ENCODE data around the gene PRKCA.

The PRKCA gene

GRCh38 chr17:66819466-66819865 lies 517.1 kb downstream of the PRKCA start:
- no peak for TF ChIP-seq GATA1 (IDR thresholded peaks at IDR 0.05; ENCODE audit: low read depth, low read length)
- no peak for DNase-seq

DNA sequence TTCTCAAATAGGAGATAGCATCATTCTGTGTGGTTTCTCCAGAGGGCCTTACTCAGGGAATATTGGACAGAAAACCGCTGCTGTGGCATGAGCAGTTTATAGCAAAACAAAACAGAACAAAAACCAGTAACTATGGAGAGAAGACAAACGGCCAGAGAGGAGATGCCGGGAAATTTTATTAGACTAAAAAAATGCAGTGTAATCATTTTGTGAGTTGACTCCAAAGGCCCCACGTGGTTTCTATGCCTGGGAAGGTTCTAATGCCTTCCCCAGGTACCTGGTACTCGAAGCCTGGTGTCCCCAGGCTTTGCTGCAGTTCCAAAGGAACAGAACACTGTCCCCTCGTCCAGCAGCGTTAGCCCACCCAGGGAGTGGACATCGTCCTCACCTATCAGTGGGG lies 519.6 kb downstream of the PRKCA start:
- no peak for TF ChIP-seq POLR2A (IDR thresholded peaks at IDR 0.05; ENCODE audit: low read length)
- TF ChIP-seq GATA1 (IDR thresholded peaks at IDR 0.05; ENCODE audit: low read depth, low read length), result no peak
- DNase-seq, result no peak

- no peak for TF ChIP-seq GATA1 (IDR thresholded peaks at IDR 0.05; ENCODE audit: low read depth, low read length)
- no peak for TF ChIP-seq POLR2A (IDR thresholded peaks at IDR 0.05; ENCODE audit: low read length)
These were observed 524.4 kb downstream of the PRKCA start for GRCh38 chr17:66826856-66827255.

DNA sequence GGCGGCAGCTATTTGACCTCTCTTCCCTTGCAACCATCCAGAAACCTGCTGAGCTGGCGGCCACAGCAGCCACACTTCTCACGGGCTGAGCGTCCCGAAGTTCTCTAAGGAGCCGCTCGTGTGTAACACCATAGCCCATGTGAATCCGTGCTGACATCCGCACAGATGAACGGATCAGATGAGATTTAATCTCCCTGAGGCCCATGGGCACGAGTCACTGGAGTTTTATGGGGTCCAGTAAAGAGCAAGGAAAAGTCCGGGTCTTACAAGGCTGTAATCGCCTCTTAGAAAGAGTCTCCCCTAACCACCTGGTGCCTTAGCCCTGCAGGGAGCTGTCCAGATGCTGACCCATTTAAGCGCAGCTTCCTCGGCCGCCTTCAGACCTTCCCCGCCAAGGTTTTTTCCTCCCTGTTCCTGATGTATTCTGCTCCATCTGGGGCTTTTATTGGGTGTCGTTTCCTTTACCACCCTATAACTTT lies 527.0 kb downstream of the PRKCA start:
- no peak for TF ChIP-seq POLR2A (IDR thresholded peaks at IDR 0.05; ENCODE audit: low read length)
- no peak for TF ChIP-seq GATA1 (IDR thresholded peaks at IDR 0.05; ENCODE audit: low read depth, low read length)
- peak; percentile 24 to 28 for DNase-seq

More at GRCh38 chr17:66826856-66827255, 524.4 kb downstream of the PRKCA start:
- DNase-seq, result no peak

- no peak for TF ChIP-seq POLR2A (IDR thresholded peaks at IDR 0.05; ENCODE audit: low read length)
- no peak for TF ChIP-seq GATA1 (IDR thresholded peaks at IDR 0.05; ENCODE audit: low read depth, low read length)
- DNase-seq, result no peak
These were observed 527.5 kb downstream of the PRKCA start for GRCh38 chr17:66829883-66830282.

GRCh38 chr17:66830451-66830850 lies 528.0 kb downstream of the PRKCA start:
- no peak for DNase-seq
- no peak for TF ChIP-seq POLR2A (IDR thresholded peaks at IDR 0.05; ENCODE audit: low read length)
- no peak for TF ChIP-seq GATA1 (IDR thresholded peaks at IDR 0.05; ENCODE audit: low read depth, low read length)

- no peak for TF ChIP-seq POLR2A (IDR thresholded peaks at IDR 0.05; ENCODE audit: low read length)
- TF ChIP-seq GATA1 (IDR thresholded peaks at IDR 0.05; ENCODE audit: low read depth, low read length), result no peak
- DNase-seq, result no peak
These were observed 529.2 kb downstream of the PRKCA start for GRCh38 chr17:66831383-66832210.

DNA sequence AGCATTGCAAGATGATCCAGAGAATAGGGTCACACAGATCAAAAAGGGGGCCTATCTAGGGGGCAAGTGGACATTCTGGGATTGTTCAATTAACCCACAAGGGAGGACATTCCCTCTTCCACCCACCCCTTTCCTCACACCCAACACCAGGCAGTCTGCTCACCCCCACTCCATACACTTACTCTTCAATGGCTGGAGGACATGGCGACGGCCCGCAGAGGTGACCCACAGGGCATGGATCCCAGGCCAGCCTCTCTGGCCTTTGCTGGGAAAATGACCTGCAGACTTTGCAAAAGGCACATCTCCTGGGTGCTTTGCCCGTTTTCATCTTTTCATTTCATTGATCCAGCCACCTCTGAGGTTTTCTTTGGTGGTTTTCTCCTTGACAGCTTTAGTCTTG lies 530.8 kb downstream of the PRKCA start:
- DNase-seq, result no peak
- TF ChIP-seq POLR2A (IDR thresholded peaks at IDR 0.05; ENCODE audit: low read length), result no peak
- no peak for TF ChIP-seq GATA1 (IDR thresholded peaks at IDR 0.05; ENCODE audit: low read depth, low read length)

DNA sequence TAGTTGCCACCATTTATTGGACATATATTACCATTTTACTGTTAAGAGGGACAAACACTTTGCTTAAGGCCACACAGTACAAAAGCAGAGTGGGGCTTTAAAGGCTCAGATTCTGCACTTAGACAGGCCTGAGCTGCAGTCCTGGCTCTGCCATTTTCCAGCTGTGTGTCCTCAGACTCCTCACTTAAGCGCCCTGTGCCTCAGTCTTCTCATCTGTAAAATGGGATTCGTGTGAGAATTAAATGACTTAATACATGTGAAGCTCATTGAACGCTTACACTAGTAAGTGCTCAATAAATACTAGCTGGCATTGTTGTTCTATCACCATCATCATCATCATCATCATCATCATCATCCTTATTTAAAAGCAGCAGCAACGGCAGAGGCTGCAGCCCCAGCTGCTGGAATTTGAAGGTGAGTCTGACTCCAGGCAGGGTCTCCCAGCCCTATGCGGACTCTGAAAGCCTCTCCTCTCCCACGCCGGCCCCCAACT lies 532.1 kb downstream of the PRKCA start:
- no peak for DNase-seq
- TF ChIP-seq POLR2A (IDR thresholded peaks at IDR 0.05; ENCODE audit: low read length), result no peak
- TF ChIP-seq GATA1 (IDR thresholded peaks at IDR 0.05; ENCODE audit: low read depth, low read length), result no peak

GRCh38 chr17:66834919-66835454 lies 532.6 kb downstream of the PRKCA start, which contains the start of gene CACNG5:
Gene CACNG5 (plus strand): TSS chr17:66835117. CDS start chr17:66877333, 42,216 bp downstream.
- TF ChIP-seq GATA1 (IDR thresholded peaks at IDR 0.05; ENCODE audit: low read depth, low read length), result no peak
- no peak for TF ChIP-seq POLR2A (IDR thresholded peaks at IDR 0.05; ENCODE audit: low read length)
- no peak for DNase-seq

- no peak for TF ChIP-seq GATA1 (IDR thresholded peaks at IDR 0.05; ENCODE audit: low read depth, low read length)
- TF ChIP-seq POLR2A (IDR thresholded peaks at IDR 0.05; ENCODE audit: low read length), result no peak
- no peak for DNase-seq
These were observed 533.1 kb downstream of the PRKCA start for GRCh38 chr17:66835476-66835875.

- TF ChIP-seq POLR2A (IDR thresholded peaks at IDR 0.05; ENCODE audit: low read length), result no peak
- no peak for TF ChIP-seq GATA1 (IDR thresholded peaks at IDR 0.05; ENCODE audit: low read depth, low read length)
- no peak for DNase-seq
These were observed 533.9 kb downstream of the PRKCA start for GRCh38 chr17:66836063-66837005.

- TF ChIP-seq GATA1 (IDR thresholded peaks at IDR 0.05; ENCODE audit: low read depth, low read length) (no peak), POLR2A (IDR thresholded peaks at IDR 0.05; ENCODE audit: low read length) (no peak)
- no peak for DNase-seq
These were observed 534.8 kb downstream of the PRKCA start for GRCh38 chr17:66837226-66837625.

Measured in erythroblast (primary cell).